Activated CD4-positive, alpha-beta T cell treated with anti-CD3 and anti-CD28 coated beads for 4 hours (primary cell): ENCODE results near the gene TLR7.

Experiments
- DNase-seq, 2 donors: peaks; one replicate each; pipeline ENCODE4 v3.0.0-alpha.2; 2020

Gene TLR7

GRCh38 chrX:12934850-12935249, 68.0 kb downstream of the TLR7 start:
- DNase-seq, result no peak

- no peak for DNase-seq
Observed at GRCh38 chrX:12936947-12937346, 70.1 kb downstream of the TLR7 start.
